GM18873 (cell line): ENCODE measurements around the gene ZFP36L1.

Experiments
- ATAC-seq: cut with Tn5 transposase; IDR thresholded peaks from one replicate; pipeline ENCODE4 v1.9.1; 2021; ENCODE audit warnings: mild to moderate bottlenecking, moderate library complexity, moderate number of reproducible peaks; ENCODE audit not compliant: unreplicated experiment, low FRiP score

The ZFP36L1 gene

GRCh38 chr14:68792979-68793733 is at the start of gene ZFP36L1:
ZFP36L1 (minus strand) TSS chr14:68793067; CDS start chr14:68792938, 129 bp downstream.
- ATAC-seq = peak; percentile 33

GRCh38 chr14:68842298-68842697 is 49.4 kb upstream of the ZFP36L1 start:
- no peak for ATAC-seq

- ATAC-seq = no peak
These were observed 48.3 kb upstream of the ZFP36L1 start for GRCh38 chr14:68841016-68841809.

GRCh38 chr14:68840454-68840853 is 47.6 kb upstream of the ZFP36L1 start:
- no peak for ATAC-seq

- no peak for ATAC-seq
These were observed 43.2 kb upstream of the ZFP36L1 start for GRCh38 chr14:68836082-68836481.

- ATAC-seq = no peak
These were observed 41.9 kb upstream of the ZFP36L1 start for GRCh38 chr14:68834816-68835215.

GRCh38 chr14:68828698-68829097 is 35.8 kb upstream of the ZFP36L1 start:
- no peak for ATAC-seq

- no peak for ATAC-seq
These were observed 32.9 kb upstream of the ZFP36L1 start for GRCh38 chr14:68825729-68826128.

- no peak for ATAC-seq
These were observed 31.9 kb upstream of the ZFP36L1 start for GRCh38 chr14:68824517-68825347.

GRCh38 chr14:68824207-68824516 is 31.3 kb upstream of the ZFP36L1 start:
- ATAC-seq = no peak

GRCh38 chr14:68823434-68824206 is 30.8 kb upstream of the ZFP36L1 start:
- no peak for ATAC-seq

GRCh38 chr14:68822926-68823325 is 30.1 kb upstream of the ZFP36L1 start:
- ATAC-seq = no peak

GRCh38 chr14:68822132-68822651 is 29.3 kb upstream of the ZFP36L1 start:
- ATAC-seq = peak; percentile 70

GRCh38 chr14:68820999-68821683 is 28.3 kb upstream of the ZFP36L1 start:
- ATAC-seq = no peak

GRCh38 chr14:68820536-68820935 is 27.7 kb upstream of the ZFP36L1 start:
- ATAC-seq = no peak

GRCh38 chr14:68820119-68820518 is 27.3 kb upstream of the ZFP36L1 start:
- no peak for ATAC-seq

- no peak for ATAC-seq
These were observed 26.4 kb upstream of the ZFP36L1 start for GRCh38 chr14:68819260-68819691.

GRCh38 chr14:68817506-68818212 is 24.8 kb upstream of the ZFP36L1 start:
- ATAC-seq = no peak

GRCh38 chr14:68816943-68817430 is 24.1 kb upstream of the ZFP36L1 start:
- ATAC-seq = no peak
